Erythroblast (primary cell): ENCODE measurements around the gene DPF3.

Experiments
- DNase-seq, 2 experiments: peaks; one replicate each; lab custom pipeline; 2025; lab: John Stamatoyannopoulos, UW
- GATA1 ChIP-seq: IDR thresholded peaks from 2 replicates; pipeline ENCODE4 v1.6.1; 2011; ENCODE audit warnings: low read depth, mild to moderate bottlenecking, control low read depth, low read length, moderate library complexity
- POLR2A ChIP-seq: IDR thresholded peaks from 2 replicates; pipeline ENCODE4 v1.6.1; 2011; ENCODE audit warnings: mild to moderate bottlenecking, low read length

DPF3 gene

GRCh38 chr14:72726444-72726843, 167.5 kb downstream of the DPF3 start:
- TF ChIP-seq POLR2A (no peak), GATA1 (no peak)
- DNase-seq: no peak

- peak; percentile 66 to 74 for DNase-seq
- TF ChIP-seq POLR2A (no peak), GATA1 (no peak)
Observed at GRCh38 chr14:72723858-72724530, 169.9 kb downstream of the DPF3 start.

- peak; percentile 21 to 30 for DNase-seq
- TF ChIP-seq POLR2A: no peak
- no peak for TF ChIP-seq GATA1
Observed at GRCh38 chr14:72722201-72722785, 171.6 kb downstream of the DPF3 start.

- peak in 1 of 2 experiments; percentile 30 for DNase-seq
- TF ChIP-seq POLR2A: no peak
- TF ChIP-seq GATA1: no peak
Observed at GRCh38 chr14:72721083-72721482, 172.8 kb downstream of the DPF3 start.

GRCh38 chr14:72717220-72717619, 176.7 kb downstream of the DPF3 start:
- no peak for DNase-seq
- TF ChIP-seq GATA1 (no peak), POLR2A (no peak)

GRCh38 chr14:72716476-72716875, 177.4 kb downstream of the DPF3 start:
- DNase-seq: no peak
- TF ChIP-seq POLR2A: no peak
- TF ChIP-seq GATA1: no peak

GRCh38 chr14:72715850-72716228, 178.1 kb downstream of the DPF3 start:
- DNase-seq: no peak
- TF ChIP-seq GATA1: no peak
- TF ChIP-seq POLR2A: no peak

GRCh38 chr14:72715215-72715849, 178.6 kb downstream of the DPF3 start:
- TF ChIP-seq GATA1 (no peak), POLR2A (no peak)
- DNase-seq: no peak

- TF ChIP-seq GATA1 (no peak), POLR2A (no peak)
- no peak for DNase-seq
Observed at GRCh38 chr14:72714871-72715214, 179.1 kb downstream of the DPF3 start.

GRCh38 chr14:72714094-72714493, 179.8 kb downstream of the DPF3 start:
- no peak for DNase-seq
- TF ChIP-seq POLR2A (no peak), GATA1 (no peak)

GRCh38 chr14:72711936-72712335, 182.0 kb downstream of the DPF3 start:
- no peak for TF ChIP-seq POLR2A
- TF ChIP-seq GATA1: no peak
- no peak for DNase-seq

GRCh38 chr14:72709916-72710611, 183.8 kb downstream of the DPF3 start:
- no peak for DNase-seq
- TF ChIP-seq GATA1 (no peak), POLR2A (no peak)

- TF ChIP-seq POLR2A: no peak
- TF ChIP-seq GATA1: no peak
- no peak for DNase-seq
Observed at GRCh38 chr14:72708708-72709475, 185.0 kb downstream of the DPF3 start.
